RPMI7951 (cell line): Measurements from ENCODE around the gene MRPL49. TPM values are rescaled to one million over a fixed set of nuclear protein-coding genes. Genes with fewer than 3 reads are reported as not detected.
"Not testable (repeated sequence)": the region's sequence is repeated elsewhere in the genome, so short reads cannot be mapped to it uniquely, and the experiment has no call there.

Experiments
- DNase-seq: peaks from one replicate; pipeline ENCODE4 v3.0.0-alpha.2; 2012; ENCODE audit warnings: low read depth
- total RNA-seq: library from RNA; depleted of rRNA; stranded (reverse); fragments of >200 nt; shearing (Covaris generic); gene quantifications from 2 replicates; pipeline ENCODE4 v1.2.3, GENCODE V29; 2014

MRPL49 gene
- total RNA-seq, 1 experiment from 2014 or later: 50.6 TPM

DNA sequence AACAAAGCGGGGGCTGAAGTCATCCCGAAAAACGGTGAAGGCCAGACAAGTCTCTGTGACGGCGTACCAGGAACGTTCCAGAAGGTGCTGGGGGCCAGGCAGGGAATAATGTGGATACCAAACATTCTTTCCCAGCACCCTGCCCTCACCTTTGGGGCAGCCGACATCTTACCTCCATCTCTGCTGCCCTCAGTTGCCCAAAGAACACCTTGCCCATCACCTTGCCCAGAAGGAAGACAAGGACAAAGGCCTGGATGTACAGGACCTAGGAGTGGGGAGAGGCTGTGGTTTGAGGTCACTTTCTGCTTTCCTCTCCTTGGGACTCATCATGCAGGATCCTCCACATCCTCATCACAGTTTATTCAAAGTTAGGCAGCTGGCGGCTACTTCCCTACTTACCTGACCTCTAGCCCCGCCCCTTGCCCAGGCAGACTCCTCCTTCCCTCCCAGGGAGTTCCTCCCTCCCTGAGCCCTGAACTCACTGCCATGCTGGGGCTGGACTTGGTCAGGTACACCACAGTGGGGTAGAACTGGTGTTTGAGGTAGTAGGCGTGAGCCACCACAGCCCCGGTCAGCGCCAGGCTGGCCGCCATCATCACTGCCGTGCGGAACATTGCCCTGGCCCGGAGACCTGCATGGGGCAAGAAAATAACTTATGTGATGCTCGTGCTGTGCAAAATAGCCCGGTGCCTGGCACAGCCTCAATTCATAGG lies 11.0 kb downstream of the MRPL49 start:
- no peak for DNase-seq

DNA sequence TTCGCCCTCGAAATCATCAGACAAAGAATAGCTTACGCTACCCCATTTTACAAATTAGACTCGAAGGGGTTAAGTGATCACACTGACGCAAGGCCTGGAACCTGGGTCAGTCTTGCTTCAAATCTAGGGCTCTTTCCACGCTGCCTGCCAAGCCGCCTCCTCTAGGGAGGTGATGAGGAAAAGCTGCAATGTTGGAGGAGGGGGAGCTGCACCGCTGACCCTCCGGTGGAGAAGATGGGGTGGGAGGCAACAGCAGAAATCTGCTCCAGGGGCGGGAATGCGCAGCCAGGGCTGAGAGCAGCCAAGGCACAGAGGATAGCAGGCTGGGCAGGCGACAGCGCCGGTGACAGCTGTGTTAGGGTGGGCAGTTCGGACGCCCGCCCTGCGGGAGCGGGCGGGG lies 11.6 kb downstream of the MRPL49 start:
- DNase-seq: no peak

DNA sequence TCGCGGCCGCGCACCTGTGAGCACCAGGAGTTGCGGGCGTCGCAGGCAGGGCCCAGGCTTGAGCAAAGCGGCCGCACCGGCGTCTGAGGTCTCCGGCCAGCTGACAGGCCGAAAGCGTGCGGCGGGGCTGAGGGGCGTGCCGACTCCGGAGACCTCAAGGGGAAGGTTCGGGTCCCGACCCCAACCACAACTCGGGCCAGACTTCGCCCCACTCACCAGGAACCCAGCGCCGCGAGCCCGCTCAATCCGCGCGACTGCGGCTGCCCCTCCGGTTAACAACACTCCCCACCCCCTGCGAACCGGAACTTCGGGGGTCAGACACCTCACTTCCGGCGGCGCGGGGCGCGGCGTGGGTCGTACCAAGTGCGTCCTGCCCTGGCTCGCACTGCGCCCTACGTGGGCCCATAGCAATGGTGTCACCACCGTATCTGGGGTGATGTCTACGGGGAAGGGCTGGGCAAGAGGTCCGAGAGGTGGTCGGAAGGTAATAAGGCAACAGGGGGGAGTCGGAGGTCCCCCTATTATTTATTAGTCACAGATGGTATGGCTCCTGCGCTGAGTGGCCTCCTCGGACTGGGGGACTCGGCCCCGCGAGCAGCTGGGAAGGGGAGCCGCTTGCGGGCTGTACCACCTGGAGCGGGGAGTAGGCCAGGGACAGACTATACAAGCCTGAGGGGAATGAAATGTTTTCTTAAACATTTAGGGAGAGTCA lies 12.3 kb downstream of the MRPL49 start, which contains the start of gene SYVN1:
TSS of gene SYVN1 (minus strand) at position 280 of the 712 bp plus-strand sequence. CDS start 918 bp downstream, outside the sequence.
- DNase-seq: peak; percentile 87

DNA sequence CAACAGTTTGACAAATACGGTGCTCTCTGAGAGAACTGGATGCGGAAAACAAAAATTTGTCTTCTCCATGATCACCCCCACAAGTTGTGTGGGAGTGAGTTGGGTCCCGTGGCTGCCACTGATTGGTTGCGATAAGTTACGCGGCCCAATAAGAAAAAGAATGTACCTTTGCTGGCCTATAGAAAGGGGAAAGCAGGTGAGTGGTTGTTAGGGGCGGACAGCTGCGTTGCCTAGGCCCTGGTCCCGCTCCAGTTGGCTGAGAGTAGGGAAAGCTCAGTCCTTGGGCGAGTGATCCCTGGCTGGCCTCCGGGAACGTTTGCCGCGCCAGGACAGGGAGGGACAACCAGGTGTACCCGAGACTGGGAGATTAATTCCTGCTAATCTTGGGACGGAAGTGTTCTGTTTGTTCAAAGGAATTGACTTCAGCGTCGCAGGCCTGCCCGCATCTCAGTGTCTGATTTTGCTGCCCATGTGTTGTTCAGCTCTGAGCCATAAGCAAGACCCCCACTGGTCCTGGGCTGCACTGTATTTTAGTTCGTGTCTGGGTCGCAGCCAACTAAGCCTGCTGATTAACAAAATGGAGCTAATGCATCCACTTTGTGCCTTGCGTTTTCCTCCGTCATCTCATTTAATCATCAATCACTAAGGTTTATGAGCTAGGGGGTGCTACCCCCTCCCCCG lies 13.0 kb downstream of the MRPL49 start:
- peak; percentile 97 for DNase-seq

DNA sequence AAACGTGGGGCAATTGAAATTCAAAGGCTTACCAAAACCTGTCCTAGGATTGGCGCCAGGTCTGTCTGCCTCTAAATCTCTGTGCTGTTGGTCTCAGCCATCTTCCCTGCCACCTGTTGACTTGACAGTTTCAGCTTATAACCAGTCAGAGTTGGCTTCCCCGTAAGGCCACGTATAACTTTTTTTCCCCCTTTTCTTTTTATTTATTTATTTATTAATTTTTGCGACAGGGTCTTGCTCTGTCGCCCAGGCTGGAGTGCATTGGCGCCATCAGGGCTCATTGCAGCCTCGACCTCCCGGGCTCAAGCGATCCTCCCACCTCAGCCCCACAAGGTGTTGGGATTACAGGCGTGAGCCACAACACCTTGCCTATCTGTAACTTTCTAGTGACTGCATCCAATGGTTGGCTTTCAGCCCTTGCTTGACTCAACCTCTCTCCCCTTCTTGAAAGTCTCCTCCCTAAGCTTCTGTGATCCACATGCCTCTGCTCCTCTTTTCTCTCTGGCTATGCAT lies 13.6 kb downstream of the MRPL49 start:
- no peak for DNase-seq

DNA sequence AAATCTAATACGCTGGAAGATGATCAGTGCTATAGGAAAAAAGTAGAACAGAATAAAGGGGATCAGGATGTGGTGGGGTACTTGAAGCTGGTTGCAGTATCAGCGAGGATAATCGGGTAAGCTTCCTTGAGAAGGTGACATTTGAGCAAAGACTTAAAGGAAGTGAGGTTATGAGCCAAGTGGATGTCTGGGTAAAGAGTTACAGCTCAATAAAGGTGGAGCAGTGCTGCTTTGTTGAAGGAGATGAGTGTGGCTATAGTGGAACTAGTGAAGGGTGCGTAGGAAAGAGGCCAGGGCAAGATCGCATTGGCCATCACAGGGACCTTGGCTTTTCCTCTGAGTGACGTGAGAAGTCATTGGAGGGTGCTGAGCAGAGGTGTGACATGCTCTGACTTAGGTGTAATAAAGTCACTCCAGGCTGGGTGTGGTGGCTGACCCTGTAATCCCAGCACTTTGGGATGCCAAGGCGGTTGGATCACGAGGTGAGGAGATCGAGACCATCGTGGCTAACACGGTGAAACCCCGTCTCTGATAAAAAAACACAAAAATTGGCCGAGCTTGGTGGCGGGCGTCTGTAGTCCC lies 14.5 kb downstream of the MRPL49 start:
- DNase-seq: no peak

DNA sequence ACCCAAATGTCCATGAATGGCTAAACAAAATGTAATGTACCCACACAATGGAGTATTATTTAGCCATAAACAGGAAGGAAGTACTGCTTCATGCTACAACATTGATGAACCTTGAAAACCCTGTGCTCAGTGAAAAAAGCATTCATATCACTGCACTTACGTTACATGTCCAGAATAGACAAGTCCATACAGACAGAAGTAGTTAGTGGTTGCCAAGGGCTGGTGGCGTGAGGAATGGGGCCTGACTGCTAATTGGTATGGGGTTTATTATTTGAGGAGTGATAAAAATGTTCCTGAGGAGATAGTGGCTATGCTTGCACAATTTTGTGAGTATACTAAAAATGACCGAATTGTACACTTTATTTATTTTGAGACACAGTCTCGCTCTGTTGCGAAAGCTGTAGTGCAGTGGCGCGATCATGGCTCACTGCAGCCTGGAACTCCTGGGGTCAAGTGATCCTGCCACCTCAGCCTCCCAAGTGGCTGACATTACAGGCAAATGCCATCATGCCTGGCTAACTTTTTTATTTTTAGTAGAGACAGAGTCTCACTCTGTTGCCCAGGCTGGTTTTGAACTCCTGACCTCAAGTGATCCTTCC lies 19.9 kb downstream of the MRPL49 start:
- no peak for DNase-seq

DNA sequence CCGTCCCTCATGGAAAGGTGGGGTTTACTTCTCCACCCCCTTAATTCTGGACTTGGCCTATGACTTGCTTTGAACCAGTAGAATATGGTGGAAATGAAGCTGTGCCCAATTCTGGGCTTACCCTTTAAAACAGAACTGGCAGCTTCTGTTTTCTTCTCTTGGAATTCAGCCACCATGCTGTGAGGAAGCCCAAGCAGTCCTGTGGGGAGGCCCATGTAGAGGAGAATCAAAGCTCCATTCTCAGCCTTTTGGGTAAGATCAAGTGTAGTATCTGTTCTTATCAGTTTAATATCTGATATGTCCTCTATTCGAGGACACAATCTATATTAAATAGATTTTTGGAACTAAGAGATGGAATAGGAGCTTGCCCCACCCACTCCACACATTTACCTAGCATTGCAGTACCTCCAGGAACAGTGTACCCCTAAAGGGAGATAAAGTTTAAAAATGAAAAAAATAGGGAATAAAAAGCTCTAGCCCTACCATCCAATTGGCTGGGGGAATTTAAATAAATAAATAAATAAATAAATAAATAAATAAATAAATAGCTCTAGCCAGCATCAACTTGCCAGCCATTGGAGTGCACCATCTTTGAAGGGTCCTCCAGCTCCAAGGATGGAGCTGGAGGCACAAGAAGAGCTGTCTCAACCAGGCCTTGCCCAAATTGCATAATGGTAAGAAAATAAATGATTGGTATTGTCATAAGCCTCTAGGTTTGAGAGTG lies 25.4 kb downstream of the MRPL49 start:
- no peak for DNase-seq

DNA sequence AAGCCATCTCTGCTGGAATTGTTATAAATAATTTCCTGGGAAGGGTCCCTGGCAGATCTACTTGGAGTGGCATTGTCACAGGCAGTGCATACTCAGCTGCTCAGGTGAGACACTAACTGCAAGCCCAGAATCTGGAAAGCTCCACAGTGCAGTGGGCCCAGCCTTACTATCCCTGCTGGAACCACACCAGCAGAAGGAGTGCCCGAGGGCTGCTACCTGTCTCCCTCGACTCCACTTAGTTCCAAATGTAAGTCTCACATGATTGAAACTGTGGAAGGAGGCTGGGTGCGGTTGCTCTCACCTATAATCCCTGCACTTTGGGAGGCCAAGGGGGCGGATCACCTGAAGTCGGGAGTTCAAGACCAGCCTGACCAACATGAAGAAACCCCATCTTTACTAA lies 26.5 kb downstream of the MRPL49 start:
- DNase-seq: no peak

DNA sequence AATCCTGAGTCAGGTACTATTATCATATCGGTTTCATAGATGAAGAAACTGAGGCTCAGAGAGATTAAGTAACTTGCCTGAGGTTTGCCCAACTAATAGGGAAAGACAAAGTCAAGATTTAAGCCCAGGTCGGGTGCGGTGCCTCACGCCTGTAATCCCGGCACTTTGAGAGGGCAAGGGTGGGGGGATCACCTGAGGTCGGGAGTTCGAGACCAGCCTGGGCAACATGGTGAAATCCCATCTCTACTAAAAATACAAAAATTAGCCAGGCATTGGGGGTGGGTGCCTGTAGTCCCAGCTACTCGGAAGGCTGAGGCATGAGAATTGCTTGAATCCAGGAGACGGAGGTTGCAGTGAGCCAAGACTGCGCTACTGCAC lies 28.0 kb downstream of the MRPL49 start:
- DNase-seq: not testable (repeated sequence)

DNA sequence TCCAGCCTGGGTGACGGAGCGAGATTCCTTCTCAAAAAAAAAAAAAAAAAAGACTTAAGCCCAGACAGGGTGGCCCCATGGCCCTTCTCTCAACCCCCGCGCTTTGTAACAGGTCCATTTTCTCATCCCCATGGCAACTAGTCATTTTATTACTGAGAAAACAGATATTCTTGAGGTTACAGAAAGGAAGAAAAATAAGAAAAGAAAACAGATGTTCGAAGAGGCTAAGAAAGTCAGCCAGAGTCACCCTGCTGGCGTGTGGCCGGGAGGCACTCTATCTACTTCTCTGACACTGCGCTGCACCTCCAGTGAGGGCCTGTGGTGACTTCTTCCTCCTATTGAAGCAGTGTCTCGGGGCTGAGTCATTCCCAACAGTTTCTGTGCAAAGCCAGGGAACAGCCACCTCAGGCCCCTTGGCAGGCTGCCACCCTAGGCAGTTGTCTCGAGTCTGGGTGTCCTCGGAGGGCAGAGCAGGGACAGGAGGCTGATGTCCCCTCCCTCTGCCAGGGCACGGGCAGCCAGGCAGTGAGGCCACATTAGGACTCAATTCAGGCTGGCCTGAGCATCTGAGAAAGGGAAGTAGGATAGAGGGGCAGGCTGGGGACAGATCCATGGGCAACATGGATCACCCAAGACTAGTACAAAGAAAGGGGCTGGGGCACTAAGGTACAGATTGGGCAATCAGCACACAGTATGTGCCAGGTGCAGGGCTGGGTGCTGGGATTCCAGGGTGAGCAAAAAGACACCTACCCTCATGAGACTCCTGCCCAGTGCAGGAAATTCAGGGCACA lies 28.6 kb downstream of the MRPL49 start:
- peak; percentile 98 for DNase-seq

DNA sequence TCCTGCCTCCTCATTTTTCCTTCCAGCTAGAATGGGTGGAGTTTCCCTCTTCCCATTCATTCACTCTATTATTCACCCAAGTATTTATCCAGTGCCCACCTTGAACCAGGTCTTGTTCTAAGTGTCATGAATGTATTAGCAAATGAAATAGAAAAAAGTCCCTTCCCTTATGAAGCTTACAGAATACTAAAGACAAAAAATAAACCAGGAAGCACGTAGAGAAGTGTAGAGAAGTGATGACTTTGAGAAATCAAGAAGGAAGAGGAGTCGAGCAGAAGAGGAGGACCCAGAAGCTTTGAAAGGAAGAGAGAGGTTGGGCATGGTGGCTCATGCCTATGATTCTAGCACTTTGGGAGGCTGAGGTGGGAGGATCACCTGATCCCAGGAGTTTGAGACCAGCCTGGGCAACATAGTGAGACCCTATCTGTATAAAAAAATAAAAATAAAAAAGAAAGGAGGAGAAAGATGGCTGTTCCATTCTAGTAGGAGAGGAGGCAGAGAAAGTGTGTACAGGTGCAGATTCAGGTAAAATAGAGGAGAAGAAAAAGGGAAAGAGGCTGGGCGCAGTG lies 29.3 kb downstream of the MRPL49 start:
- DNase-seq: no peak

DNA sequence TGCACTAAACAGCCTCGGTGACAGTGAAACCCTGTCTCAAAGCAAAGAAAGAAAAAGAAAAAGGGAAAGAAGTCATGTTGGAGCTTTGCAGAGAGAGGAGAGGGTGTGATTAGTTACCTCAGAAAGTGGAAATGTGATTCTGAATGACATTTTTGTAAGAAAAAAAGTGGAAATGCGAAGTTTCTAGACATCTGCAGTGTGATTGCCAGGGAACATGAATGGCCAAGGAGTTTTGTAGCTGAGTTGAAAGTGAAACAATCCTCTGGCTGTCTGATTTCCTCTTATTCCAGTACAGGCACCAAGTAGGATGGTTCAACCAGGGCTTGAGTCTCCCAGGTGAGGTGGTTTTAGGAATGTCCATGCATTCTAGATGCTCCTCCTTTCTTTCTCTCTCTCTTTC lies 30.0 kb downstream of the MRPL49 start:
- no peak for DNase-seq

DNA sequence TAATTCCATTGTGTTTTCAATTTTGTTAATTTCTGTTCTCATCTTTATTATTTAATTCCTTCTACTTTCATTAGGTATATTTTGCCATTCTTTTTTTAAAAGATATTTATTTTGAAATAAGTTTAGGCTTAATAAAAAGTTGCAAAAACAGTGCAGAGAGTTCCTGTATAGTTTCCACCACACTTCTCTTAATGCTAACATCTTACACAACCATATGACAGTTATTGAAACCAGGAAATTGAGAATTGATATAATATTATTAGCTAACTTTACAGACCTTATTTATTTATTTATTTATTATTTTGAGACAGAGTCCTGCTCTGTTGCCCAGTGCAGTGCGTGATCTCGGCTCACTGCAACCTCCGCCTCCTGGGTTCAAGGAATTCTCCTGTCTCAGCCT lies 34.1 kb downstream of the MRPL49 start:
- DNase-seq: no peak

DNA sequence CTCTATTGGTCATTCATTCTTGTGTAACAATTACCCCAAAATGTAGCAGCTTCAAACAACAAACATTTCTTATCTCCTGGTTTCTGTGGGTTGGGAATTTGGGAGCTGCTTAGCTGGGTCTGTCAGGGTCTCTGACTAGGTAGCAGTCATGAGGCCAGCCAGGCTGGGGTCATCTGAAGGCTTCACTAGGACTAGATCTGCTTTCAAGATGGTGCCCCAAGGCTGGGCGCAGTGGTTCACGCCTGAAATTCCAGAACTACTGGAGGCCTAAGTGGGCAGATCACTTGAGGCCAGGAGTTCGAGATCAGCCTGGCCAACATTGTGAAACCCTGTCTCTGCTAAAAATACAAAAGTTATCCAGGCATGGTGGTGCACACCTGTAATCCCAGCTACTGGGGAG lies 34.8 kb downstream of the MRPL49 start:
- DNase-seq: no peak

DNA sequence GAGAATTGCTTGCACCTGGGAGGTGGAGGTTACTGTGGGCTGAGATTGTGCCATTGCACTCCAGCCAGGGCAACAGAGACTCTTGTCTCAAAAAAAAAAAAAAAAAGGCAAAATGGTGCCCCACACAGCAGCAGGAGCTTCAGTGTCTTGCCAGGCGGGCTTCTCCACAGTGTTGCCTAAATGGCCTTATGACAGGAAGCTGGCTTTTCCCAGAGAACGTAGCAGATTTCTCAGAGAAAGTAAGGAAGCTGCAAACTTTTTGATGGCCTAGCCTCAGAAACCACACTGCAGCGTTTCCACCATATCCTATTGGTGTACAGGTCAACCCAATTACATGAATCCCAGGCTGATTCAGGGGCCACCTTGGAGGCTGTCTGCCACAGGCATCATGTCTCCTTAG lies 35.2 kb downstream of the MRPL49 start:
- DNase-seq: no peak

DNA sequence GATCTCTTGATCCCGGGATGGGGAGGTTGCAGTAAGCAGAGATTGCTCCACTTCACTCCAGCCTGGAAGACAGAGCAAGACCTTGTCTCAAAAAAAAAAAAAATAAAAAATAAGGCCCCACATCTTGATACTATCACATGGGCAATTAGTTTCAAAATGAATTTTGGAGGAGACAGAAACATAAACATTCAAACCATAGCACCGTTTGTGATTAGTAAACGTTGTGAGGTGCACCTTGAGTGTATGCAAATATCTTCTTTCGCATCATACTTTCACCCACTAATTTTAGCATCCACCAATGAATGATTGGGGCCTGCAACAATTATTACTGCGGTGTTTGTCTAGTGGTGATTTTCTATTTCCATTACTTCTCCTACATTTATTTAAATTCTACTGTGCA lies 36.9 kb downstream of the MRPL49 start:
- DNase-seq: no peak

DNA sequence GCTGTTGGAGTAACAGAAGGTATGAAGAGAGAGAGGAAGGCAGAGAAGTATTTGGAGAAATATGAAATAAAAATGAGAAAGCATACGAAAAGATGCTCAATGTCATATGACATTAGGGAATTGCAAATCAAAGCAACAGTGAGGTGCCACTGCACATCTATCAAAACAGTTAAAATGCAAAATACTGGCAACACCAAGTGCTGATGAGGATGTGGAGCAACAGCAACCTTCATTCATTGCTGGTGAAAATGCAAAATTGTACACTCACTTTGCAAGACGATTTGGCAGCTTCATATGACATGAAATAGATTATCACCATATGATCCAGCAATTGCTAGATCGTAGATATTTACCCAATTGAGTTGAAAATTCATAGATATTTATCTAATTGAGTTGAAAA lies 38.5 kb downstream of the MRPL49 start:
- no peak for DNase-seq

DNA sequence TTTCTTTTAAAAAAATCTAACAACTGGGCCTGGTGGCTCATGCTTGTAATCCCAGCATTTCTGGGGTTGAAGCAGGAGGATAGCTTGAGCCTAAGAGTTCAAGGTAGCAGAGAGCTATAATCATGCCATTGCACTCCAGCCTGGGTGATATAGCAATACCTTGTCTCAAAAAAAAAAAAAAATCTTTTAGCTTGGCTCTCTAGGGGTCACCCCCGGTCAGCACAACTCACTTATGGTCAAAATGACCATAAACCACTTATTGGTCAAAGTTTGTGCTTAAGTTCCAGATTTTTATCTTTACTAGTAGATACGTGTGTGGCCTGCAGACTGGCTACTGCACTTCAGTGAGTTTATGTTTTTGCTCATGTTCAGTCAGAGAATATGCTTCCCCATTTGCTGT lies 41.6 kb downstream of the MRPL49 start:
- DNase-seq: no peak
